ENCODE results near the gene MEGF9.
"Not testable (repeated sequence)": the region's sequence is repeated elsewhere in the genome, so short reads cannot be mapped to it uniquely, and the experiment has no call there.

MEGF9 gene

DNA sequence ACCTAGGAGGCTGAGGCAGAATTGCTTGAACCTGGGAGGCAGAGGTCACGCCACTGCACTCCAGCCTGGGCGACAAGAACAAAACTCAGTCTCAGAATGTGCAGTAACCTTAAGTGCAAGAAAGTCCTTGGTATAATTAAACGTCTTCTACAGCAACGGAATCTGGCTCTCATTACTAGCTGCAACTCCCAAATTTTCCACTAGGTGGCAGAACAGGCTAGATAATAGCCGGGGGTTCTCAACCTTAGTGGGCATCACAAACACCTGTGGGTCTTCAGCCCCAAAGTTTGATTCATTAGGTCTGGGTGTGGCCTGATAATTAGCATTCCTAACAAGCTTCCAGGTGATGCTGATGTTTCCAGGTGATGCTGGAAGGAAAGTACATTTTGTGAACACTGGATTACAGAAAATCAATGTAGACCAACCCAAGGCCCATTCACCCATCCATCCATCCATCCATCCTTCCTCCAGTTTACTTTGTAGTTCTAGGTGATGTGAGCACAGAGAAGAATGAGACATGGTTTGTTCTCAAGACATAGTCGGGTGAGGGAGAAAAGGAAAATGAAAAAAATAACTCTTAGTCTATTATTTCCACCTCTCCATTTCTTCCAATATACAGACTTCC lies 41.7 kb upstream of the MEGF9 start:
- TF ChIP-seq, protein P1, sequence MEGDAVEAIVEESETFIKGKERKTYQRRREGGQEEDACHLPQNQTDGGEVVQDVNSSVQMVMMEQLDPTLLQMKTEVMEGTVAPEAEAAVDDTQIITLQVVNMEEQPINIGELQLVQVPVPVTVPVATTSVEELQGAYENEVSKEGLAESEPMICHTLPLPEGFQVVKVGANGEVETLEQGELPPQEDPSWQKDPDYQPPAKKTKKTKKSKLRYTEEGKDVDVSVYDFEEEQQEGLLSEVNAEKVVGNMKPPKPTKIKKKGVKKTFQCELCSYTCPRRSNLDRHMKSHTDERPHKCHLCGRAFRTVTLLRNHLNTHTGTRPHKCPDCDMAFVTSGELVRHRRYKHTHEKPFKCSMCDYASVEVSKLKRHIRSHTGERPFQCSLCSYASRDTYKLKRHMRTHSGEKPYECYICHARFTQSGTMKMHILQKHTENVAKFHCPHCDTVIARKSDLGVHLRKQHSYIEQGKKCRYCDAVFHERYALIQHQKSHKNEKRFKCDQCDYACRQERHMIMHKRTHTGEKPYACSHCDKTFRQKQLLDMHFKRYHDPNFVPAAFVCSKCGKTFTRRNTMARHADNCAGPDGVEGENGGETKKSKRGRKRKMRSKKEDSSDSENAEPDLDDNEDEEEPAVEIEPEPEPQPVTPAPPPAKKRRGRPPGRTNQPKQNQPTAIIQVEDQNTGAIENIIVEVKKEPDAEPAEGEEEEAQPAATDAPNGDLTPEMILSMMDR (IDR thresholded peaks at IDR 0.05; ENCODE audit: low read depth, low read length, missing control alignments) = peak; percentile 79
- H3K4me3 ChIP-seq (ENCODE audit: low read depth, low read length) = no peak overlapping the region
- in situ Hi-C loops (cut with HindIII; ENCODE audit: low sequenced_read_pairs) = no loop called here
- DNase-seq (ENCODE audit: low read depth) = peak; percentile 19

DNA sequence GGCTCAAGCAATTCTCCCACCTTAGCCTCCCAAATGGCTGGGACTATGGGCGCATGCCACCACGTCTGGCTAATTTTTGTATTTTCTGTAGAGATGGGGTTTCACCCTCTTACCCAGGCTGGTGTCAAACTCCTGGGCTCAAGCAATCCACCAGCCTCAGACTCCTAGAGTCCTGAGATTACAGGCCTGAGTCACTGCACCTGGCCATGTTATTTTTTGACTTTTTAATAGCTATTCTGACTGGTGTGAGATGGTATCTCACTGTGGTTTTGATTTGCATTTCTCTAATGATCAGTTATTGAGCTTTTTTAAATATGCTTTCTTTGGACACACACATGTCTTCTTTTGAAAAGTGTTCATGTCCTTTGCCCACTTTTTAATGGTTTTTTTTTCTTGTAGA lies 40.8 kb upstream of the MEGF9 start:
- TF ChIP-seq, protein P1 (IDR thresholded peaks at IDR 0.05; ENCODE audit: low read depth, low read length, missing control alignments) = no peak
- no peak for DNase-seq (ENCODE audit: low read depth)
- no peak overlapping the region for H3K4me3 ChIP-seq (ENCODE audit: low read depth, low read length)
- in situ Hi-C loops (cut with HindIII; ENCODE audit: low sequenced_read_pairs) = no loop called here

DNA sequence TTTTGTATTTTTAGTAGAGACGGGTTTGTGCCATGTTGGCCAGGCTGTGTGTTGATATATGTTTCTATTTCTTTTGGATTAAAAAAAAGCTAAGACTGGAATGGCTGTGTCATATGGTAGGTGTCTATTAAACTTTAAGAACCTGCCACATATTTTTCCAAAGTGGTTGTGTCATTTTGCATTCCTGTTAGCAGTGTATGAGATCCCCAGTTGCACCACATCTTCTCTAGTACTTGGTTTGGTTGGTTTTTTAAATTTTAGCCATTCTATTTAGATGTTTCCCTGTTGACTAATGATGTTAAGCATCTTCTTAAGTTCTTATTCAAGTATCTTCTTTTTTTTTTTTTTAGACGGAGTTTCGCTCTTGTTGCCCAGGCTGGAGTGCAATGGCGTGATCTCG lies 36.2 kb upstream of the MEGF9 start:
- no peak for DNase-seq (ENCODE audit: low read depth)
- no peak overlapping the region for H3K4me3 ChIP-seq (ENCODE audit: low read depth, low read length)
- in situ Hi-C loops (cut with HindIII; ENCODE audit: low sequenced_read_pairs) = no loop called here
- TF ChIP-seq, protein P1 (IDR thresholded peaks at IDR 0.05; ENCODE audit: low read depth, low read length, missing control alignments) = no peak

DNA sequence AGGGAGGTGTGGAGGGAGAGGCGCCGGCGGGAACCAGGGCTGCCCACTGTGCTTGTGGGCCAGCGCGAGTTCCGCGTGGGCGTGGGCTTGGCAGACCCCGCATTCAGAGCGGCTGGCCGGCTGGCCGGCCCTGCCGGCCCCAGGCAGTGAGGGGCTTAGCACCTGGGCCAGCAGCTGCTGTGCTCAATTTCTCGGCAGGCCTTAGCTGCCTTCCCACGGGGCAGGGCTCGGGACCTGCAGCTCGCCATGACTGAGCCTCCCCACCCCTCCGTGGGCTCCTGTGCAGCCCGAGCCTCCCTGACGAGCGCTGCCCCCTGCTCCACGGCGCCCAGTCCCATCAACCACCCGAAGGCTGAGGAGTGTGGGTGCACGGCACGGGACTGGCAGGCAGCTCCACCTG lies 32.1 kb upstream of the MEGF9 start:
- in situ Hi-C loops (cut with HindIII; ENCODE audit: low sequenced_read_pairs); H3K4me3 ChIP-seq (ENCODE audit: low read depth, low read length); DNase-seq (ENCODE audit: low read depth): not testable (repeated sequence)

DNA sequence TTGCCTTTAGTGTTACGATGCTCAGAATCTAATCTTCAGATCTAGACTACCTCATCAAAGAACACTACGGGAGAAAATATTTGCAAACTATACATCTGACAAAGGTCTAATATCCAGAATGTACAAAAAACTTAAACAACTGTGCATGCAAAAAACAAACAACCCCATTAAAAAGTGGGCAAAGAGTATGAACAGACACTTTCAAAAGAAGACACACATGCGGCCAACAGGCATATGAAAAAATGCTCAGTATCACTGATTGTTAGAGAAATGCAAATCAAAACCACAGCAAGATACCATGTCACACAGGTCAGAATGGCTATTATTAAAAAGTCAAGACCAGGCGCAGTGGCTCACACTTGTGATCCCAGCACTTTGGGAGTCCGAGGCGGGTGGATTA lies 31.0 kb upstream of the MEGF9 start:
- DNase-seq (ENCODE audit: low read depth) = no peak
- in situ Hi-C loops (cut with HindIII; ENCODE audit: low sequenced_read_pairs) = no loop called here
- TF ChIP-seq, protein P1 (IDR thresholded peaks at IDR 0.05; ENCODE audit: low read depth, low read length, missing control alignments) = no peak
- H3K4me3 ChIP-seq (ENCODE audit: low read depth, low read length) = no peak overlapping the region

DNA sequence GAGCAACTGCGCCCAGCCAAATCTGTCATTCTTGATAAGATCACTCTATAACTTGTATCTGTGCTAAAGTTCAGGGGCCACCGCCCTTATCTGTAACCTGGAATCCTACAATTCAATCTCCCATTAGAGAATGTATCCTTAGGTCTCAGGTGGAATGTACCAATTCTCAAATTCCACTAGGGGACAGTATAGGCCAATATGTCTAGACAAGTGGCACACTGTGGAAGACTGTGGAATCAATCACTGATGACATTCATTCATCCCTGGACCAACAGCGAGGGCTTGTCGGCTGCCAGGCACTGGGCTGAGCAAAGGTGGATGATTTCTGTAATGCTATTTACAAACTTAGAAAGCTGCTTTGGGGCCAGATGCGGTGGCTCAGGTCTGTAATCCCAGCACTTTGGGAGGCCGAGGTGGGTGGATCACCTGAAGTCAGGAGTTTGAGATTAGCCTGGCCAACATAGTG lies 28.7 kb upstream of the MEGF9 start:
- TF ChIP-seq, protein P1 (IDR thresholded peaks at IDR 0.05; ENCODE audit: low read depth, low read length, missing control alignments) = peak; percentile 51
- in situ Hi-C loops (cut with HindIII; ENCODE audit: low sequenced_read_pairs) = no loop called here
- H3K4me3 ChIP-seq (ENCODE audit: low read depth, low read length) = no peak overlapping the region
- no peak for DNase-seq (ENCODE audit: low read depth)

DNA sequence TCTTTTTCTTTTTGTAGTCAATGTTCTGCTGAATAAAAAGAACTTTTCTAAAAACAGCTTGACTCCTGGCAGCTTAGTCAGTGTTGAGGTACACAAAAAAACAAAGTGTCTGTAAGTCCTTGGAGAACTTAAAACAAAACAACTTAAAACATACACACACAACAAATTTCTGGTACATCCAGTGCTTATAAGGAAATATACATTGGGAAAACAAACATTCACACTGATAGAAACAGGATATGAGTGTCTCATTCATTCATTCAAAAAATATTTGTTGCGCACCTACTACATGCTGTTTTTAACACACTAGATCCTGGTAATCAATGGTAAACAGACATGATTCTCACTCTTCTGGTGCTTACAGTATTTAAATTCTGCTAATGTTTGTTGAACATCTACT lies 27.4 kb upstream of the MEGF9 start:
- DNase-seq (ENCODE audit: low read depth) = no peak
- TF ChIP-seq, protein P1 (IDR thresholded peaks at IDR 0.05; ENCODE audit: low read depth, low read length, missing control alignments) = no peak
- H3K4me3 ChIP-seq (ENCODE audit: low read depth, low read length) = no peak overlapping the region
- in situ Hi-C loops (cut with HindIII; ENCODE audit: low sequenced_read_pairs) = no loop called here

Measured in astrocyte of the cerebellum (primary cell).